Measurements from ENCODE around the gene ISOC1. TPM values are rescaled to one million over a fixed set of nuclear protein-coding genes. Genes with fewer than 3 reads are reported as not detected.

ISOC1 gene
- 115 and 123 TPM in 2 replicates for total RNA-seq (2014; rRNA removed; shearing (Covaris generic))

DNA sequence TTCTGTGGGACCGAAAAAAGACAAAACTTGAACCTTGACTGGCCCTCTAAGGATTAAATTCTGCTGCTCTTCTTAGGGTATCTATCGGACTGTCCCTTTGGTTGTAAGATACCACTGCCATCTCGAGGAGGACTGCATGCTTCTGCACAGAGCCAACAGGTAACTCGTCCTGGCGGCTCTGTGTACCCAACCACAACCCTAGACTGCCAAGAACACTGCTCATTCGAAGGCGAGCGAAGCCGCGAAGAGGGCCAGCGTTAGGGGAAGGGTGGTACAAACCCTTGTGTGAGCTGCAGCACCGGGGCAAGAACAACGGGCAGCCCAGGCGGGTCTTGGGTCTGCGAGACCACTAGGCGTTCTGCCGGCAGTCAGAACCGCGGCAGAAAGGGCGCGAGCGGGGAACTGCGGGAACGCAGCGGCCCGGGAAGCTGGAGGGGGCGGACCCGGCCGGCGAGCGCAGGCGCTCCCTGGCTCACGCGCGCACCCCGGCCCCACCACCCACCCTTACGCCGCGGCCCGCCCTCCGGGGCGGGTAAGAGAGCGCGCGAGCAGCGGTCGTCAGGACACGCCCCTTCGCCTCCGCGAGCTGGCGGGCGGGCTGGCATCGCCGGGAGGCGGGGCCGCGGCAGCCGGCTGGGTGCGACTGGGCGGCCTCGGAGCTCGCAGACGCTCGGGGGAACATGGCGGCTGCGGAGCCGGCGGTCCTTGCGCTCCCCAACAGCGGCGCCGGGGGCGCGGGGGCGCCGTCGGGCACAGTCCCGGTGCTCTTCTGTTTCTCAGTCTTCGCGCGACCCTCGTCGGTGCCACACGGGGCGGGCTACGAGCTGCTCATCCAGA, at the start of gene ISOC1:
Gene ISOC1, plus strand, starts transcription at position 663 of the 837 bp plus-strand sequence. Its CDS starts 18 bp downstream, at position 681.
- Histone ChIP-seq H3K4me1 (peaks cover 13% of the 10 kb centered on the region), H3K27me3 (no peaks in the 10 kb centered on the region), H3K4me3 (peak within 1 kb of the TSS; percentile 93), H3K36me3 (no peaks in the 10 kb centered on the region), H3K9me3 (replicated peaks) (no peaks in the 10 kb centered on the region), H3K27ac (peak within 1 kb of the TSS; percentile 88)
- DNase-seq = peak; percentile 89 to 91

DNA sequence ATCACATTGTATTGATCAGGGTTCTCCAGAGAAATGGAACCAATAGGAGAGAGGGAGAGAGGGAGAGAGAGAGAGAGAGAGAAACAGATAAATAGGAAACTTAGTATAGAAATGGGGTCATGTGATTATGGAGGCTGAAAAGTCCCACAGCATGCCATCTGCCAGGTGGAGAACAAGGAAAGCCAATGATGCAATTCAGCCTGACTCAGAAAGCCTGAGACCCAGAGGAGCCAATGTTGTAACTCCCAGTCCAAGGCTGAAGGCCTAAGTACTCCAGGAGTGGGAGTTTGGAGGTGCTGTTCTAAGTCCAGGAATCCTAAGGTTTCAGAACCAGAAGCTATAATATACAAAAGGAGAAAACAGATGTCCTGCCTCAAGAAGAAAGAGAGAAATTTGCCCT, 48.4 kb upstream of the ISOC1 start:
- Histone ChIP-seq H3K36me3 (no peaks in the 10 kb centered on the region), H3K9me3 (replicated peaks) (no peaks in the 10 kb centered on the region; the same call in 1 of the 2 replicates), H3K4me3 (no peak overlapping the region), H3K27me3 (no peaks in the 10 kb centered on the region), H3K27ac (no peak overlapping the region), H3K4me1 (no peaks in the 10 kb centered on the region)
- DNase-seq = no peak

DNA sequence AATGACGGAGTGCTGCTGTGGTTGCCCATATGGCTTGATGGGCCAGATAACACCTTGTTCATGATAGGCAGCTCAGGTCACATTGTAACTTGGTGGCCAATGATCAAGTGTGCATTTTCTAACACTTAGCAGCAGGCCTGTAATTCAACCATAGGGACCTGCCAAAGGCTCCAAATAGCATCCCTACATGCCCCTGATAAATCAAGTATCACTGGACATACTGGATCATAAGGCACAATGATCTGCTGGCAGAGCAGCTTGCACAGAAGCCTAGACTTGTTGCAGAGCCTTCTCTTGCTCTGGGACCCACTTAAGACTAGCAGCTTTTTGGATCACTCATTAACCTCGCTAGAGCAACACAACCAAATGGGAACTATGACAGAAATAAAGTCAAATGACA, 46.0 kb upstream of the ISOC1 start:
- DNase-seq = no peak
- Histone ChIP-seq H3K9me3 (replicated peaks) (no peaks in the 10 kb centered on the region; the same call in 1 of the 2 replicates), H3K27ac (no peak overlapping the region)

DNA sequence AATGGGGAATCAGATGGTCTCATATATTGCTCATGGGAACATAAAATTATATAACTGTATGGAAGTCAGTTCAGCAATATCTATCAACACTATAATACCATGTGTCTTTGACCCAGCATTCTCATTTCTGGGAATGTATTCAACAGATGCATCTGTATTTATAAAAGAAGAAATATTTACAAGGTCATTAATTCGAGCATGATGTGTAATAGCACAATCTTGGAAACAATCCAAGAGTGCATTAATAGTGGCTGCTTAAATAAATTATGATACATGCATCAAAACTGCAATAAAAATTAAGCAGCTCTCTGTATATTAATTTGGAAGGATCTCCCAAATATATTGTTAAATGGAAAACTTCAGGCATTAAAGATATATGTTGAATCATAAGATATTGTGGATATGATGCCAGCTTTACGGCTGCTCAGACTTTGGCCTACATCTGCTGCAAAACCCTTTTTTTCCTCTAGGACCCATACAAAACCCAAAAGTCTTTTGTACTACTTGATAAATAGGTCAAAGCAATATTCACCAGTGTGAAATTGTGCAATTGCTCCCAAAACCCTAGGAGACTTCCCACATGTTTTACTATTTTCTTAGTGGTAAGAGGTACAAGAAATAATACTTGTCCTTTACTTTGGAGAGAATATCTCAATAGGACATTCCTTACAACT, 45.3 kb upstream of the ISOC1 start:
- no peaks in the 10 kb centered on the region; the same call in 1 of the 2 replicates for H3K9me3 ChIP-seq (replicated peaks)
- H3K27me3 ChIP-seq = no peaks in the 10 kb centered on the region

More for the DNA sequence above, 46.0 kb upstream of the ISOC1 start:
- H3K36me3 ChIP-seq = no peaks in the 10 kb centered on the region
- H3K27me3 ChIP-seq = no peaks in the 10 kb centered on the region
- H3K4me3 ChIP-seq = no peak overlapping the region
- no peaks in the 10 kb centered on the region for H3K4me1 ChIP-seq

DNA sequence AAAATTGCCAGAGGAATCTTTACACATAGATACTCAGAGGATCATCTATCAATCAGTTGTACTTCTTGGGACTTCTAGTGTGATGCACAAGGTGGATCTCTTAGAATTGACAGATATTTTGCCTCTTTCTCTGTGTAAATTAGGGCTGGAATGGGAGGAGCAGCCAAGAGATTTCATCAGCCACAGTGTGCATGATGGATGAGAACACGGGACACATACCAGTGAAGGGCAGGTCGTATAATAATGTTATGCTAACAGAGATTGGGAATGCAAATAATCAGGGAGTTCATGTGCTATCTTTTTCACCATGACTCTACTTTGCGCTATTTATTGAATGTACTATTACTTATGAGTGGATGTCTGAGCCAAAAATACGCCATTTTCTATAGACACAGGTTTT, 43.3 kb upstream of the ISOC1 start:
- Histone ChIP-seq H3K36me3 (no peaks in the 10 kb centered on the region), H3K4me3 (no peak overlapping the region), H3K27ac (no peak overlapping the region), H3K9me3 (replicated peaks) (no peaks in the 10 kb centered on the region), H3K27me3 (no peaks in the 10 kb centered on the region), H3K4me1 (no peaks in the 10 kb centered on the region)
- DNase-seq = no peak

More for the DNA sequence above, 45.3 kb upstream of the ISOC1 start:
- DNase-seq = no peak
- Histone ChIP-seq H3K4me1 (no peaks in the 10 kb centered on the region), H3K4me3 (no peak overlapping the region), H3K36me3 (no peaks in the 10 kb centered on the region), H3K27ac (no peak overlapping the region)

DNA sequence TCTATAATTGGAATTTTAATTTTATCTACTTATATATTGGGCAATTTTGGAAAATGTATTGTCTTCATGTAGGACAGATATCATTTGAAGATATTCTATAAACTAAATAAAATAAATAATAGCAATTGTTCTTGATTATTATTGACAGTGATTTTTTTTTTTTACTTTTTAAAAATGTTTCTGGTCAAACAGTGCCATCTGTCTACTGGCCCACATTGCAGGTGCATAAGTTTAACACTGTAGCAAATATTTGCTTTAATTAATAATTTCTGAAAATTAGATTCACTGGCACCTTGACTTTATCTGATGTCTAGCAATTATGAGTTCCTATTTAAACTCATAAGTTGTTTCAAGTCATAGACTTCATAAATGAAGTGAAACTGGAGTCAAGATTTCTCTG, 41.1 kb upstream of the ISOC1 start:
- H3K9me3 ChIP-seq (replicated peaks) = no peaks in the 10 kb centered on the region
- no peaks in the 10 kb centered on the region for H3K27me3 ChIP-seq
- H3K27ac ChIP-seq = no peak overlapping the region
- no peaks in the 10 kb centered on the region for H3K4me1 ChIP-seq
- H3K36me3 ChIP-seq = no peaks in the 10 kb centered on the region
- H3K4me3 ChIP-seq = no peak overlapping the region
- DNase-seq = no peak

DNA sequence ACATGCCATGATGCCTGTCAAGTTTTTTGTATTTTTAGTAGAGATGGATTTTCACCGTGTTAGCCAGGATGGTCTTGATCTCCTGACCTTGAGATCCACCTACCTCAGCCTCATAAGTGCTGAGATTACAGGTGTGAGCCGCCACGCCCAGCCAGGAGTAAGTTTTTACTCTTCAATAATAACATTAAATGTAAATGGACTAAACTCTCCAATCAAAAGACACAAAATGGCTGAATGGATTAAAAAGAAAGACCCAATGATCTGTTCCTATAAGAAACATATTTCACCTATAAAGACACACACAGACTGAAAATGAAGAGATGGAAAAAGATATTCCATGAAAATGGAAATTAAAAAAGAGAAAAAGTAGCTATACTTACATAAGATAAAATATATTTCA, 37.2 kb upstream of the ISOC1 start:
- no peaks in the 10 kb centered on the region for H3K27me3 ChIP-seq
- H3K27ac ChIP-seq = no peak overlapping the region
- no peaks in the 10 kb centered on the region for H3K9me3 ChIP-seq (replicated peaks)
- H3K4me3 ChIP-seq = no peak overlapping the region
- no peaks in the 10 kb centered on the region for H3K36me3 ChIP-seq
- no peak for DNase-seq
- H3K4me1 ChIP-seq = no peaks in the 10 kb centered on the region

DNA sequence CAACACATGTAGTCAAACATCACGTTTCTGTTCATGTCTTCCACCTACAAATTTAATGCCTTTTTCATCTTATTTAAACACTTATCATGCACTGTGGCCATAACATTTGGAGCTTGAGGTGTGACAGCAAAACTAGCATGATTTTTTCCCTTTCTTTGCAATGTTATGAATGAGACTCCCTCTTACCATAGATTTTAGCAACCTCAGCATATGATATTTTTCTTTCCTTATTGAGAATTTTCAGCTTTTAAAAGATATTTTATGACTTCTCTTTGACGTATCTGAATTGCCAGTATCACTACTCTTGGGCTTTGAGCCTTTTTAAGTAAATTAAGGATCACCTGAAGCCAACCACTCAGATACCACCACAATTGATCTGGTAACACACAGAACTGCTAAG, 32.7 kb upstream of the ISOC1 start:
- no peaks in the 10 kb centered on the region for H3K36me3 ChIP-seq
- no peak for DNase-seq
- no peak overlapping the region for H3K27ac ChIP-seq
- H3K9me3 ChIP-seq (replicated peaks) = no peaks in the 10 kb centered on the region
- no peak overlapping the region for H3K4me3 ChIP-seq
- H3K4me1 ChIP-seq = no peaks in the 10 kb centered on the region; the same call in 1 of the 2 replicates
- H3K27me3 ChIP-seq = no peaks in the 10 kb centered on the region

DNA sequence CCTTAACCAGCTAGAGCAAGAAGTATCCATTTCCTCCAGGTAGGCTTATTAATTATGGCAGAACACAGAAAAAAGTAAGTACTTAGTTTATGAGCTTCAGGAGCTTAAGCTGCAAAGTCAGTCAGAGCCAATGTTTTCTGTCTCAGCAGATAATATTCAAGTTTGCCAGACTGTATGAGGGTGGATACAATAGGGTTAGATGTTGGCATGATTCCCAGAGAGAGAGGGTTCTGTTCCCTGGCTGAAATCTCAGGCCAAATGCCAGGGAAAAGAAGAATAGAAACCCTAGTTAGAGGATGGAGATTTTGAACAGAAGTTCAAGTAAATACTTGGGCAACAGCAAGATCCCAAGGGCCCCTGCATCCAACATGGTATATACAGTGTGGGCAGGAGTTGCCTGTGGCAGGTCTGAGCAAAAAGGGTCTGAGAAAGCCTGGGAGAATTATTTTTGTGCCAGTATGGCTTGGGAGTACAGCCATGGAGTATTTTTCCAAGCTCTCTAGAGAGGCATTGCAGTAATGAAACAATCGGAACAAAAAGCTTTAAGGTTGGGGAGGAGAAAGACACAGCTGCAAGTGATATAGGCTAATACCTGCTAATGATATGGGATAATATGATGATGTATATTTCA, 31.0 kb upstream of the ISOC1 start:
- no peaks in the 10 kb centered on the region; the same call in 1 of the 2 replicates for H3K4me1 ChIP-seq
- no peaks in the 10 kb centered on the region for H3K9me3 ChIP-seq (replicated peaks)
- DNase-seq = peak in 1 of 2 experiments; percentile 63
- no peaks in the 10 kb centered on the region for H3K36me3 ChIP-seq
- H3K4me3 ChIP-seq = no peak overlapping the region
- no peak overlapping the region for H3K27ac ChIP-seq
- no peaks in the 10 kb centered on the region for H3K27me3 ChIP-seq

DNA sequence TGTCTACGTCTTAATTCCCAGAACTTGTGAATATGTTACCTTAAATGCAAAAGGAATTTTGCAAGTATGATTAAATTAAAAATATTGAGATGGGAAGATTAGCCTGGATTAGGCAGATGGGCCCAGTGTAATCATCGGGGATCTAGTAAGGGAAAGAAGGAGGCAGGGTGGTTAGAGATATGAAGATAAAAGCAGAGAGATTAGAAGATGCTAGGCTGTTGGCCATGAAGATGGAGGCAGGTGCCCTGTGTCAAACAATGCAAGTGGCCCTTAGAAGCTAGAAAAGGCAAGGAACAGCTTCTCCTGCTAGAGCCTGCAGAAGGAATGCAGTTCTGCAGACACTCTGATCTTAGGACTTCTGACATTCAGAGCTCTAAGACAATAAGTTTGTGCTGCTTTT, 28.8 kb upstream of the ISOC1 start:
- H3K9me3 ChIP-seq (replicated peaks) = no peaks in the 10 kb centered on the region
- H3K4me3 ChIP-seq = no peak overlapping the region
- H3K27me3 ChIP-seq = no peaks in the 10 kb centered on the region
- H3K27ac ChIP-seq = no peak overlapping the region
- DNase-seq = no peak
- H3K36me3 ChIP-seq = no peaks in the 10 kb centered on the region
- no peaks in the 10 kb centered on the region; the same call in 1 of the 2 replicates for H3K4me1 ChIP-seq

DNA sequence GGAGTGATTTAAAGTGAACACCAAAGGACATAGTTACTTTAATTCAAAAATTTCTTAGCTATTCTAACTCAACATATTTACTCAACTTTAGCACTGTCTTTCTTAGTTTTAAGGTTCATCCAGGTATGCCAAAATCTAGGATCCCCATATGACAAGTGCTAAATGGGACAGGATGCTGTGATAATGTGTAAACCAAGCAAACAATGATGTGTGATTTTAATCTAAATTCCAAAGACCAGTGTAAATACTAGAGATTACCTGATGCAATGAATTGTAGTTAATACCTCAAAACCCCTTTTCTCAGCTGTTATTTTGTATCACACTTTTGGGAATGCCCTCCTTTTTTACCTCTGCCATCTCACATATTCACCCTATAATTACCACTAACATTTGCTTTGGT, 26.8 kb upstream of the ISOC1 start:
- H3K27me3 ChIP-seq = no peaks in the 10 kb centered on the region
- H3K36me3 ChIP-seq = no peaks in the 10 kb centered on the region
- DNase-seq = no peak
- no peaks in the 10 kb centered on the region for H3K9me3 ChIP-seq (replicated peaks)
- no peak overlapping the region for H3K4me3 ChIP-seq
- H3K4me1 ChIP-seq = no peaks in the 10 kb centered on the region; the same call in 1 of the 2 replicates
- H3K27ac ChIP-seq = no peak overlapping the region

DNA sequence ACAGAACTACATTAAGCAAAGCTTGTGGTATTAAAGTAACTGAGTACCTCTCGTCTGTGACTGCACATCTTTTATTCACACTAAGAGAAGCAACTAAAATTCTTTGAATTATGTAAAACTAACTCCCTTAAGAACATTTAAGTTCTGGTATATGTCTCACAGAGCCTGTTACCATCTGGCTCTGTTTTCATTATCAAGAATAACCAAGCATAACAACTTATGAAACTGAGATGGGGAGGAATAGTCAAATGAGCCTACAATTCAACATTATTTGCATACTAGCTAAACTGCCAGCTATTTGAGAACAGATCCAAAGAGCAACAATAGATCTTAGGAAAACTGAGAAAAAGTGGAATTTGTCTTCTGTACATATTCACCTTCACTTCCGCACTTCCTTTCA, 25.3 kb upstream of the ISOC1 start:
- Histone ChIP-seq H3K27me3 (no peaks in the 10 kb centered on the region), H3K9me3 (replicated peaks) (no peaks in the 10 kb centered on the region), H3K36me3 (no peaks in the 10 kb centered on the region), H3K4me3 (no peak overlapping the region), H3K4me1 (no peaks in the 10 kb centered on the region), H3K27ac (no peak overlapping the region)
- DNase-seq = no peak

DNA sequence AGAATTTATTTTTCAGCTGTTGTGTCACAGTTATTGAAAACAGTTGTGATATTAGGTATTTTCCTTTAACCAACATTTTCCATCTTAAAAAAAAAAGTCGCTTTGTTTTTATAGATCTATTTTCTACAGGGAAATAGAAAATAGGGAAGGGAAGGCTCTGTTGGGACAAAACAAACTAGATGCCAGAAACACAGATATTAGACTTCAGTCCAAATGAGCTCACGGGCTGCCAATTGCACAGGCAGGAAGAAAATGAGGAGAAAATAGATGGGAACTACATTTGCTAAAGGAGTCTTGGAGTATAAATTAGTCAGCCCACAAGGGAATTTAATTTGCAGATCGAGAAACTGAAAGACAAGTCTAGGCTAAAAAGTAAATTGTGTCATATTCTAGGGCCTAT, 21.4 kb upstream of the ISOC1 start:
- Histone ChIP-seq H3K4me3 (no peak overlapping the region), H3K4me1 (no peaks in the 10 kb centered on the region), H3K9me3 (replicated peaks) (no peaks in the 10 kb centered on the region)

DNA sequence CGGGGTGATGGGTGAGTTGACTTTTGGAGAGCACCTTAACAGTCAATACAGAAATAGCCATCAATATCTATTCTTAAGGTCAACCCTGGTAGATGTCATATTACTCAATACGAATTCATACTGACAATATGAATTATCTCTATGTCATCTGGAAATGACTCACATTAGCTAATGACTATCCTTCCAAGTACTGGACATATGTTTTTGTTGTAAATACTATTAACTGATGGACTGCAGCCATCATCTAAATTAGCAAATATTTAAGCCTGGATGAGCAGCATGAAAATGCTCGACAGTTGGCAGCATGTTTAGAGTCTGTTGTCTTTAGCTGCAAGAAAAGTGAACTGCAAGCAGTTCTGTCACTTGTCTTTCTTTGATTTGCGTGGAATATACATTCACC, 19.6 kb upstream of the ISOC1 start:
- no peak for DNase-seq
- Histone ChIP-seq H3K4me3 (no peak overlapping the region), H3K36me3 (no peaks in the 10 kb centered on the region), H3K27me3 (no peaks in the 10 kb centered on the region), H3K4me1 (no peaks in the 10 kb centered on the region), H3K9me3 (replicated peaks) (no peaks in the 10 kb centered on the region), H3K27ac (no peak overlapping the region)

More for the DNA sequence above, 21.4 kb upstream of the ISOC1 start:
- no peak for DNase-seq
- H3K36me3 ChIP-seq = no peaks in the 10 kb centered on the region
- H3K27ac ChIP-seq = no peak overlapping the region
- H3K27me3 ChIP-seq = no peaks in the 10 kb centered on the region
